Hepatic stellate cell (primary cell): ENCODE data around the gene ARRB1.

Experiments
- DNase-seq: peaks from one replicate; pipeline ENCODE4 v3.0.0; 2011; ENCODE audit warnings: low spot score

The ARRB1 gene

GRCh38 chr11:75219869-75220268, 131.6 kb downstream of the ARRB1 start:
- DNase-seq = no peak

DNA sequence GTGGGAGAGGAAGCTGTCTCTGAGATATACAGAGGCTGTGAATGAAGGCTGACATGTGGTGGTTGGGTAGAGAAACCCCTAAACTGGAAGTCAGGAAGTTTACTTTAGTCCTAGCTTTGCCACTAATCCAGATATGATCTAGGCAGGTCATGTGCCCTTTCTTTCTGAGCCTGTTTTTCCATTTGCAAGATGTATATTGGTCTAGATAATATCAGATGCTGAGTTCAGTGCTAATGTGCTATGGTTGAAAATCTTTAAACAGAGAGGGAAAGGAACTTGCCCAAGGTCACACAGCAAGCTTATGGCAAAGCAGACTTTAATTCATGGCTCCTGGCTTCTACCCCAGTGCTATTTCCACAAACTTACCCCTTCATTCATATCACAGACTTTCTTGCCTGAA, 136.6 kb downstream of the ARRB1 start:
- no peak for DNase-seq

- peak; percentile 69 for DNase-seq
Observed at GRCh38 chr11:75214411-75214821, 137.0 kb downstream of the ARRB1 start.
